HUDEP-2 (cell line): ENCODE measurements around the gene OPRL1.

ENCODE experiments used
- DNase-seq, 76 experiments: peaks; one replicate each; lab custom pipeline; 2025; ENCODE audit not compliant: unreplicated experiment in 76 of 76; lab: John Stamatoyannopoulos, UW

OPRL1 gene

DNA sequence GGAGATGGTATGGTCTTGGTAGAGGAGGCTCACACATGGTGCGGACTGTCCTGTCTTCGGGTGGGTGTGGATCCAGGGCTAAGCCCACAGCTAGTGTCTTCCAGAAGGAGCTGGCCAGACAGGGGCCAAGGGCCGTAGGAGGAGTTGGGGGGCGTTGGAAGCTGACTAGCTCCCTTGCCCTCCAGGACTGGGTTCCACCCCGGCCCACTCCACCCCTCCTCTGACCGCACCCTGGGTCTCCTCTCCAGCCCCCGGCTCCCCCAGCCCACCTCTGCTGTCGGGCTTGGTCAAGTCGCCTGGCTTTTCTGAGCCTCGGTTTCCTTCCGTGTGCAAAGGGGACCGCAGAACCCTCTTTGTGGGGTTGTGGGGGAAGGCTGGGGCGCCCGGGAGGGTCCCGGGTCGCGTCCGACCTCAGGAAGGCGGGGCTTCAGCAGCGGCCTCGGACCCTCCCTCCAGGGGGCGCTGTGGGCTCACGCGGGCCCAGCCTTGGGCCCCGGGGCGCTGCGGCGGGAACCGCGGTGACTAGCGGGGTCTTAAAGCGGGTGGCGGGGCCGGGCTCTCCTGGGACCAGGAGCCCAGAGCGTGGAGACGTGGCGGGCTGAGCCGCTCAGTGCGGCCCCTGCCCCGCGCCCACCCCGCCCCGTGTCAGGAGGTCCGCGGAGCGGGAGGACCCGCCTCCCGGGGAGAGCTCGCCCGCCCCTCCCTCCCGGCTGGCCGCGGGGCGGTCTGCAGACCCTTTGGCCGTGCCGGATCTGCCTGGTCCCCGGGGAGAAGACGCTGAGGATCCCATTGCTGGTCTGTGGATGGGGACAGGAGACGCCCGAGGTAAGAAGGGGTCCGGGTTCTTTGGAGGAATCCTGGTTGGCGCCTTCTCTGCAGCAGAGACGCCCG, 22.1 kb downstream of the OPRL1 start:
- peak in 19 of 76 experiments; percentile 4 to 41 (median 20) for DNase-seq

DNA sequence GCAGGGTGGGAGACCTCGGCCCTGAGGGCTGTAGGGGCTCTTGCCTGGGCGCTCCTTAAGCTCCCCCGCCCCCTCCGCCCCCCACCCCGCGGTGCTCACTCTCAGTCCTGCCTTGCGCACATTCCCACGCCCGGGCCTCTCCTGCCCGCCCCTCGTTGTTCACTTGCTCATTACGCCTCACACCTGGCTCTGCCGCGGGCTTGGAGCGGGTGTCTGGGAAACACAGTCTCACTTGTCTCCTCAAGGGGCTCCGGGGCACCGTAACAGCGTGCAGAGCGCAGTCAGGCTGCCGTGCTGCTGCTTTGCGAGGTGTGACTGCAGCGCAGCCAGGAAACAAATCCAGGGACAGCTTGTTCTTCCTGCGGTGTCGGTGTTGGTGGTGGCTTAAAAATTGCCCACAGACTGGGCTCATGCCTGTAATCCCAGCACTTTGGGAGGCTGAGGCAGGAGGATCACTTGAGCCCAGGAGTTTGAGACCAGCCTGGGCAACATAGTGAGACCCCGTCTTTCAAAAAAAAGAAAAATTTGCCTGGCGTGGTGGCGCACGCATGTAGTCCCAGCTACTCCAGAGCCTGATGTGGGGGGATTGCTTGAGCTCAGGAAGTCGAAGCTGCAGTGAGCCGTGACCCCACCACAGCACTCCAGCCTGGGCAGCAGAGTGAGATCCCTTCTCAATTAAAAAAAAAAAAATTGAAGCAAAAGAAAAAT, 22.9 kb downstream of the OPRL1 start:
- DNase-seq: no peak

GRCh38 chr20:64103871-64104666, 24.2 kb downstream of the OPRL1 start:
- no peak for DNase-seq

GRCh38 chr20:64104667-64105451, 25.0 kb downstream of the OPRL1 start:
- DNase-seq: no peak

- no peak for DNase-seq
Measured at GRCh38 chr20:64105846-64106434, 26.1 kb downstream of the OPRL1 start.

- no peak for DNase-seq
Measured at GRCh38 chr20:64106435-64106961, 26.6 kb downstream of the OPRL1 start.

DNA sequence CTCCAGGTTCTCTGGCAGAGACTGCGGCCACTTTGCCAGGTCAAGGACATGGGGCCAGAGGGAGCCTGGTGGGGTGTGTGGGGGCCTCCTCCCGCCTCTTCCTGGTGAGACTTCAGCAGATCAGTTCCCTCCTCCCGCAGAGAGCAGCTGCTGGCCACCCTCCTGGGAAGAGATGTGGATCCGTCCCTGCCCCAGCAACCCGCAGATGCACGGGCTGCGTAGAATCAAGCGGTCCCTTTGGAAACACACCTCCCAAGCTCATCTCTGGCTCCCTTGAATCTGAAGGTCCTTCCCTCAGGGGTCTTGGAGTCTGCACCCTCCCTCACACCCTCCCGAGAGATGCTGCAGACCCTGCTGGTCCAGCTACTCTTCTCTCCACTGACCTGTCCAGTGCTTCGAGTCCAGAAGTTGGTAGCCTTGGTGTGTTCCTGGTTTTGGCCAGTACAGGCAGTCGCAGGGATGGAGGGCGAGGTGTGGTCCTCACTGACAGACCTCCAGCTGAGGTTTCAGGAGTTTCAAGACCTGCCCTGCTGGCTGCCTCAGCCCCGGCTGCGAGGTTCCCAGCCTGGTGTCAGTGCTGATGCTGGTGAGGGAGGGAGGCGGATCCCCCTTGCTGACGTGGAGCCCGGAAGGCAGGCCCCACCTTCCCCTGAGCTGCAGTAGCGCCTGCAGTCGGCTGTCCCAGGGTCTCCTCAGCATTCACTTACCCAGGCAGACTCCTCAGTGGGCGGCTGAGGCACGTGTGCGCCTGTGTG, 27.3 kb downstream of the OPRL1 start, which contains the start of gene NPBWR2:
Gene NPBWR2, minus strand, starts transcription at position 585 of the 755 bp plus-strand sequence. CDS start 734 bp downstream, outside the sequence.
- no peak for DNase-seq

DNA sequence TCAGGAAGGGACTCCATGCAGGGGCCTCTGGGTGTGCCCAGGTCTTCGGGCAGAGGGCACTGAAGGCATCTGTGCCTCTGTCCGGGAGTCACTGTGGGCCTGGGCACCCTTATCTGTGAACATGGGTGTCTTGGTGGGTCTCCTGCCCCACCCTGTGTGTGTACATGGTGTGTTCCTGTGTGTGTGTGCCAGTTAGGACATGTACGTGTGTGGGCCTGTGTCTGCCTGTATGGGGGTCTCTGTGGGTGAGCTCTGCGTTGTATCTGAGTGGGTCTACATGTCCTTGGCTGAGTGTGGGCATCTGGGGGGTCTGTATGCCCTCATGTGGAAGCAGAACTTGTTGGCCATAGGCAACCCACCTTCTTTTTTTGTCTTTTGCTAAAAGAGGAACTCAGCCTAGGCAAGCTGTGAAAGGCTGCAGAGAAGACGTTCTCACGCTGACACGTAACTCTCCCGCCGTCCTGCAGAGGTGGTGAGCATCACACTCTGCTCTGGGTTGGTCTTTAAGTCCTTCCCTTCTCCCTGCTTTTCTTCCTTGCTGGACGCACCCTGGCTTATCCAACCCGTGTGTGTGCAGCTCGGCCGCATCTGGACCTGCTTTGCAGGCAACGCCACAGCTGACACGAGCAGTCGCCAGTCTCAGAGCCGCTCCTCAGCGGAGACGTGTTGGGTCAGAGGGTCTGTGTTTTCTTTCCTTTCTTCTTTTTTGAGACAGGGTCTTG, 28.0 kb downstream of the OPRL1 start:
- DNase-seq: no peak

DNA sequence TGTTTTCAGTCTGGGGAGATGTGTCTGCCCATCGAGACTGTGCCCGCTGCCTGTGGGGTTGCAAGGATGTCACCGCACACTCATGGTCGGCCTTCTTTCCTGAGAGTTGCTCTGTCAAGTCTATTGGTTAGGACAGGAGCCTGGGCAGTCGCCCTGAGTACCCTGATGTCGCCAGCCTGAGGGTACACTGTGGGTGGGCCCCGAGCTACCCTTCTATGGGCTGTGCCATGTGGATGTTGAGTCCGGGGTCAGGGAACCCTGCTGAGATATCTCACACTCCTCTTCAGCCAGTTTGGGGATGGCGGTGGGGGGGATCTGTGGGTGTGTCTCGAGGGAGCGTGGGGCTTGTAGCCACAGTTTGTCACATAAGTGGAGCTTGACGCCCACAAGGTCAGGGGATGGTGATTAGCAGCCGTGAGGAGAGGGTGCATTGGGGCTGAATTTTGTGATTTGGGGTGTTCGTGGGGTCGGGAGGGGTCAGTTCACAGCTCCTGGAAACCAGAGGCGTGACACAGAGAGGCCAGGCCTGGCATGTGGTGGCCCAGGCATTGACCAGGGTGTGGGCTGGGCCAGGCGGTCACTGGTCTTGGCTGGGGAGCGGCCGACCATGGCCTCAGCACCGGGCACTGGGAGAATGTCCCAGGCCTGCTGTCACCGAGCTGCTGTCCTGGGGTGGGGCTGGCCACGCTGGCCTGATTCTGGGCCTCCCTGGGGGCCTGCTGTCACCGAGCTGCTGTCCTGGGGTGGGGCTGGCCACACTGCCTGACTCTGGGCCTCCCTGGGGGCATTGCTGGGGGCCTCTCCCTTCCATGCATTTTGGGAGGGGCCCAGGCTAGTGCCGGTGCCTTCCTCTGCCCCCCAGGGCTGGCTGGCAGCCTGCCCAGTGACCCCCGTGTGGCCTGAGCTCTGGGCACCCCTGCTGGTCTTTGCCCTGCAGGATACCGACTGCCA, 29.1 kb downstream of the OPRL1 start:
- no peak for DNase-seq

GRCh38 chr20:64109831-64110391, 30.0 kb downstream of the OPRL1 start:
- no peak for DNase-seq

- DNase-seq: no peak
Measured at GRCh38 chr20:64110411-64111068, 30.7 kb downstream of the OPRL1 start.

DNA sequence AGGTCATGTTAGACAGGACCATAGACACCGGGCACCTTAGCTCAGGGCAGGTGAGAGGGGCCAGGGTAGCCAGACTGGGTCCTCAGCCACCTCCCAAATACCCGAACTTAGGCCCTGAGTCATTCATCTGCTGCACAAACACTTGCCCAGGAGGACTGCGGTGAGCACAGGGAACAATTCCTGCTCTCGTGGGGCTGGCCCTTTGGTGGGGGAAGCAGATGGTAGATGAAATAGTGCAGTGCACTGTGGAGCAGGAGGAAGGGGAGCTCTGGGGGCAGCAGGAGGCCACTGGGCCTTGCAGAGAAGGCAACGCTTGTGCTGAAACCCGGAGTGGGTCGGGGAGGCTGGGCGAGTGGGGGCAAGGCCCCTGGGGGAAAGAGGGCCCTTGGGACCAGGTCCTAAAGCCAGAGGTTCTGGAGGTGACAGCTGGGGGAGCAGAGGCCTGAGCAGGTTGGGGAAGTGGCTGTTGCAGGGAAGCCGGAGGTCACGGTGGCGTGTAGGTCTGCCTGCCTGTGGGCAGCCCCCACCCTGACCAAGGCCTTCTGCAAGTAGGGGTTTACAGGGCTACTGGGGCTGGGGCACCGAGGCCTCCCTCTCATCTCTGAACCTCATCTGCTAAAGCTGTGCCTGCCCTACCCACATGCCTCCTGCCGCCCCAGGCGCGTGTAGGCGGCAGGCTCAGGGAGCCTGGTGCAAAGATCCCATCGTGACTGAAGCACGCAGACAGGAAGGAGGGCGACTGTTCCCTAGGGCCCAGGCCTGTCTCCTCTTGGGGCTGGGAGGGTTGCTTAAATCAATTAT, 32.2 kb downstream of the OPRL1 start:
- DNase-seq: no peak

GRCh38 chr20:64112691-64113443, 33.0 kb downstream of the OPRL1 start:
- no peak for DNase-seq

DNA sequence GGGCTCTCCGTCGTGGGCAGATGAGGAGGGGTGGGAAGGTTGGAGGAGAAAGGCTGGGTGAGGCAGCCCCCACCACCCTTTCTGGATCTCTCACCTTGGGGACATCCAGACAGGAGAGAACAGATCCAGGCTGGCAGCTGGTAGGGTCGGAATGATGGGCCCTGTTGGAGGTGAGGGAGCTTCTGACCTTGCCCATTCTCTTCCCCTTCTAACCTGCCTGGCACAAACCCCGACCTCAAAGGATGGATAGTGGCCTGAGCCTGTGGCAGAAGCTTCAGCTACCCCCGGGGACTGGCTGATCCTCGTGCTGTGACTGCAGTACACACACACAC, 33.5 kb downstream of the OPRL1 start:
- DNase-seq: no peak

- DNase-seq: no peak
Measured at GRCh38 chr20:64113796-64114355, 34.0 kb downstream of the OPRL1 start.
